GM03348 (cell line): ENCODE data around the gene TRIM63.

Source experiments
- DNase-seq: peaks from one replicate; pipeline ENCODE4 v3.0.0; 2012; ENCODE audit warnings: low spot score

TRIM63 gene

DNA sequence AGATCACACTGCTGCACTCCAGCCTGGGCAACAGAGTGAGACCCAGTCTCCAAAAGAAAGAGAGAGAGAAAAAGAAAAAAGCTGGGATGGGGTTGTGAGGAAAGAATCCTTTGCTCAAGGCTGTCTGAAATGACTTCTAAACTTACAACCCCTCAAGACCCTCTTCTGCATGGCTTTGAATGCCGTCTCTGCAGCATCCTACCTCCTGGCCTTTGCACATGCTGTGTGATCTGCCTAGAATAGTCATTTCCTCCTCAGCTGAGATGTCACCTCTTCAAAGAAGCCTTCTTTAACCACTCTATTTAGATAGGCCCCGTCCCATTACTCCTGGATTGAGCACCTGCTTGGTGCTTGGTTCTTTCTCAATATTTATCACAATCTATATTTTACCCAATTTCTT is 17.4 kb upstream of the TRIM63 start:
- no peak for DNase-seq

DNA sequence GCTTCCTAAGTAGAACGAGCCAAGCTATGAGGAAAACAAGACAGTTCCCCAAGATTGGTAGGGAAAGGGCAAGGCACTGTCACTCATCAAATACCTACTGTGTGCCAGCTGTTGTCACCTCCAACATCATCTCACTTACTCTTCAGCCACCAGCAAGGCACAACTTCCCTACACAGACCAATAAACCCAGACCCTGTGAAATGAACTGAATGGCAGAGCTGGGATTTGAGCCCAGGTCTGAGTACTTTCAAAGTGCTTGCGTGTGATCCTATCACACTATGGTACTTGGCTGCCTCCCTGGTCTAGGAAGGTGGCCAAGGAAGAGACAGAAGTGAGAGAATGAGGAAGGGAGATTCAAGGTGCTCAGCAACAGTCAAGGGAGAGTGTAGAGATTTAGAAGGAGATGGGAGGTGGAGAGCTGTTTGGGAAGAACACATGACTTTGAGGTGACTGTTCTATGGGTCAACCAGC is 16.7 kb upstream of the TRIM63 start:
- DNase-seq = no peak

DNA sequence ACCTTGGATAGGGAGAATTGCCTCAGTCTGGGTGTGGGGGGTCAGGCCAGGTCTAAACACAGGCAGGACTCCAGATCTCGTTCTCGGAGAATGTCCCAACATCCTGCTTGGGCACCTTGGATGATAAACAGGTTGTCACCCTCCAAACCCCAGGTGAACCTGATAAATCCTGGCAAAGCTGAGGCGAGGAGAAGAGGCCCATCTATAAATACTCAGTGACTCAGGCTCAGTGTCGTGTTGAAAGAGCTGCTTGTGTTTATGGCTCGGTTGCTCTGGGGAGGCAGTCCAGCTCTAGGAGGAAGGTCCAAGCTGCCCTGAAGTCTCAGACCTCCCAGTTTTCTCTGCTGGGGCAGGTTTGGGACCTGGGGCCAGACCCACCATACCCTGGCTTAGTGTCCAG is 15.8 kb upstream of the TRIM63 start:
- DNase-seq = peak; percentile 35

DNA sequence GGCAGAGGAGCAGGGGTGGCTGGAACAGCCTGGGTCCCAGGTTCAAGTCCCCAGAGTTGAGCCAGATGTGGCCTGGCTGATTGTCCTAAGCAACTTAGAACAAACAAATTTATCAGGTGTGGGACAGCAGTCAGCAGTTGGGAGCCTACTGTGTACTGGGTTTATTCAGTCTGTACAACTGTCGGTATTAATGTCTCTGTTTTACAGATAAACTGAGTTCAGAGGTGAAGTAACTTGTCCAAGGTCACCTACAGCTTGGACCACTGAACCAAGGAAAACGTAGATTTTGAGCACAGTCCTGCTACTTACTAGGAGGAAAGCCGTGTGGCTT is 14.6 kb upstream of the TRIM63 start:
- no peak for DNase-seq

DNA sequence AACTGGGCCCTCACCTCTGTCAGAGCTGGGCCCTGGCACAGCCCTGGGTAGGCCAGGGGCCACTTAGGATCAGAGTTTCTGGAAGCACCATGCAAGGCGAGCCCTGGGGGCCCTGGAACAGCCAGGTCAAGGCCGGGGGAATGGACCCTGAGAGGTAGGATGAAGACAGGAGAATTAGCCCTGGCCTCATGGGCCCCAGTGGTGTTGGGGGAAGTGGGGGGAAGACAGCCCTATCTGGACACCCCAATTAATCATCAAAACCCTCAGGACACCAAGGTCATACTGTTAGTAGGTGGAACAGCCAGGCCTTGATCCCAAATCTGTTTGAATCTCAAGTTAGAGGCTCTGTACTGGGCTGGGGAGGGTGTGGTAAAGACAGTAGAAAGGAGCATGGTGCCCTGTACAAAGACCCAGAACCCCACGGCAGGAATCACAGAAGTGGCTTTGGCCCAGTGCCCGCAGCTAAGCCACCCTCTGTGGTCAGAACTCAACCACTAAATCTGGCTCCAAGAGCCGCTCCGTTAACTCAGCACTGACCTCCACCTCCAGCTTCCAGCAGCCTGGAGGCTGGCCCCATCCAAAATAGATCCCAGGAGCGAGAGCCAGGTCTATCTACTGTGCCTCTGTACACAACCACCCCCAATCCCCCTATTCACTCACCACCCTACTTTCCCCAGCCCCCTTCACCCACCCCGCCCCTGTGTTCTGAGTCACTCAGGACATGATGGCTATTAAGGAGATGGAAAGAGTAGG is 14.0 kb upstream of the TRIM63 start:
- DNase-seq = no peak

DNA sequence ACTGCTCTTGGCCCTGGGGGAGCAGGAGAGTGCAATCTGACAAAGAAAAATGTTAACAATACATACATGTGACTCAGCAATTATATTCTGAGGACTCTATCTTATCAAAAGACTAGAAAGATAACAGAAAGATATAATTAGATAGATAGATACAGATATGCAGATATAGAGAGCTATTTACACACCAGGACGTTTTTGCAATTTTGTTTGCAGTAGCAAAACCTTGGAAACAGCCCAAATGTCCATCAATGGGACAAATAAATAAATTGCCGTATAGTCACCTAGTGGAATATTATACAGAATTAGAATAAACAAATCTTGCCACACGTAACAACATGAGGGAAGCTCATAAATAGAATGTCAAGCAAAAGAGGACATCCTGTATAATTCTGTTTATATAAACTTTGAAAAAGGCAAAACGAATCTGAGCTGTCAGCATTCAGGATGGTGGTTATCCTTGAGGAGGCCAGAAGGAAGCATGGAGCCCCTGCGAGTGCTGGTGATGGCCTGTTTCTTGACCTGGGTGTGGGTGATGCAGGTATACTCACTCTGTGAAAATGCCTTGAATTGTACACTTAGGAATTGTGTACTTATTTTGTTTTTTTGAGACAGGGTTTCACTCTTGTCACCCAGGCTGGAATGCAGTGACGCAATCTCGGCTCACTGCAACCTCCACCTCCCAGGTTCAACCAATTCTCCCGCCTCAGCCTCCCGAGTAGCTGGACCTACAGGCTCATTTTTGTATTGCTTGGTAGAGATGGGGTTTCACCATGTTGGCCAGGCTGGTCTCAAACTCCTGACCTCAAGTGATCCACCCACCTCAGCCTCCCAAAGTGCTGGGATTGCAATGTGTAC is 12.8 kb upstream of the TRIM63 start:
- no peak for DNase-seq

DNA sequence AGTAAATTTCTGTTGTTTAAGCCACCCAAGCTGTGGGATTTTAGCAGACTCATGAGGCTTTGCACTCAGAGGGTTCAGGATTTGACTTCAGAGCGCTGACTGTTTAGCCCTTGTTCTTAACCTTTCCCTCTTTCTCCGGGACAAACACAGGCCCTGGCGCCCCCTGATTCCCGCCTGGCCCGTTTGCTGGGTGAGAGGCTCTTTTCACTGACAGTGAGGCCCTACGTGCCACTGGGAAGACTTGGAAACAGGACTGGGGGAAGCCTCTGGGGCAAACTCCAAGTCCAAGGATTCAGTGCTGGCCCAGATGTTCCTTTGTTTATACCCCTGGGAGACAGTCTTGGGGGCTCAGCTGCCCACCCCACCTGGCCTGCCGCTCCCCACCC is 11.7 kb upstream of the TRIM63 start:
- no peak for DNase-seq

DNA sequence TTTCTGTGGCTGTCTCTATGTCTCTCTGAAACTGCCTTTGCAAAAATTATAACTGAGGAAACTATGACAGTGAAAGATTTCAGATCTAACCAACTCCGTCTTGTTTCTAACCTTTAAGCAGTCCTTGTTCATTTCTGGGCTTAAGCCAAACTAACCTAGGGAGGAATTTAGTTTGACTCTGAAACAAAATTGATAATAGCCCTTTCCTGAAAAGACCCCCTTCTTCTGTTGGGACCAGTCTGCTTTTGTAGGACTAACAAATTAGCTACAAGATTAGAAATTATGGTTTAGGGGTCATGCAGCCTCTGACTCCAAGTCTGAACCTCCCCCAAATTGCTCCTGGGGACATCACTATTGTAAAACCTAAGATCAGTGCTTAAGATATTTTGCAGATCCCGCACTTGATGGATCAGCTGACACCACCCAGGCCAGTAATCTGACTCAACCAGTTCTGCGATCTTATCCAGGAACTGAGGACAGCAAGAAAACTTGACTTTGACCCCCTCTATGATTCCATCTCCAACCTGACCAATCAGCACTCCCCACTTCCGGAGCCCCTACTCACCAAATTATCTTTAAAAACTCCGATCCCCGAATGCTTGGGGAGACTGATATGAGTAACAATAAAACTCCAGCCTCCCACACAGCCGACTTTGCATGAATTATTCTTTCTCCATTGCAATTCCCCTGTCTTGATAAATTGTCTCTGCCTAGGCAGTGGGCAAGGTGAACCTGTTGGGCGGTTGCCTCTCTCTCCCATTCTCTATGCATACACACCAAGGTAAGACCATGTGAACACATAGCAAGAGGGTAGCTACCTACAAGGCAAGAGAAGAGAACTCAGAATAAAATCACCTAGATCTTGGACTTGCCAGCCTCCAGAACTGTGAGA is 11.1 kb upstream of the TRIM63 start:
- no peak for DNase-seq

DNA sequence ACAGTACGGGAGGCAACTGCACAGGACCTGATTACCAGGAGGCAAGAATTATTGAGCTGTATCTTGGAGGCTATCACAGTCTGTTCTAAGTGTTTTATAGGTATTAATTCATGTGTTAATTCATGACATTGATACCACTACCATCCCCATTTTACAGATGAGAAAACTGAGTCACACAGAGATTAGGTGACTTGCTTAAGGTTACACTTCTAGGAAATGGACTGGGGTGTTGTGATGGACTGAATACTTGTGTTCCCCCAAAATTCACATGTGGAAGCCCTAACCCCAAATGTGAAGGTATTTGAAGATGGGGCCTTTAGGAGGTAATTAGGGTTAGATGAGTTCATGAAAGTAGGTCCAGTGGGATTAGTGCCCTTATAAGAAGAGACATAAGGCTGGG is 10.1 kb upstream of the TRIM63 start:
- DNase-seq = no peak

DNA sequence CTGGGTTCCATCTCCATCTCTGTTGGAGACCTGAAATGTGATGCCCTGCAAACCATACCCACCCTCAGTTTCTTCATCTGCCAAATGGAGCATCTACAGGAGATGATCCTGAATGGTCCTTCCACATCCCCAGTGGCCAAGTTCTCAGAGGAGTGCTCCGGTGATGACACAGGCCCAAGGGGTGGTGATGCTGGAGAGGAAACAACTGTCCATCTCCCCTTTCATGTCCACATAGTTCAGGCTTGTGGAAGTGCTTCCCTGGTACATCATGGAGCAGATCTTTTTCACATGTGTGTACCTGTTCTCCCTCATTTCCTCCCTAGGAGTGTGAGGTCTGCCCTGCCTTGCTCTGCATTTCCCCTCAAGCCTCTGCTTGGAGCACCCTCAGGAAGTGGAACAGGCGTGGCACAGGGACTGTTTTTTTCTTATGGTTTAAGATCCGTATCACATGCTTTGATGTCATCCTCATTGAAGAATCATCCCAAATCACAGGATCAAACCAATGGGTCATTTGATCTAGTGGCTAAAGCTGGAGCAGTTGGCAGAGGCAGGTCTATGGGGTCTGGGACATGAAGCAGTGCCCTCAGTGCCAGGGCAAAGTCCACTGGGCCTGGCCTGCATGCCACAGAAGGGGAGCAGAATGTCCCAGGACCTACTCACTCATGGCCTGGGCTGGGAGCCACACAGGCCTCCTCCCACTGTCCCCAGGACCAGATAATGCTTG is 8.2 kb upstream of the TRIM63 start:
- no peak for DNase-seq

DNA sequence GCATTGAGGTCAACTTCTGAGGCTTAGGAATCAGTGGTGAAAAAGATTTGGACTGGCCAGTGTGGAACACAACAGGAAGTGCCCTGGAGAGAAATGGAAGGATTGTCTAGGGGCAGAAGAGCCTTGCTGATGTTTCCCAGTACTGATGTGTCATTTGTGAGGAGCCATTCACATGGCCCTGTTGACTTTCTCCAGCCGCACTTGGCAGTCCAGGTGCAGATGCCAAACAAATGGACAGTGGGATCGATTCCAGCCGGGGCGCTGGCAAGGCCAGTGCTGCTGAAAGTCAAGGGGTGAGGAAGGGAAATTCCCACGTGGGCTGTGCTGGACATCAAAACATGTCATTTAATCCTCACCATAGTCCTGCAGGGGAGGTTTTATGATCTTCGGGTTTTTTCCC is 4.9 kb upstream of the TRIM63 start:
- no peak for DNase-seq

DNA sequence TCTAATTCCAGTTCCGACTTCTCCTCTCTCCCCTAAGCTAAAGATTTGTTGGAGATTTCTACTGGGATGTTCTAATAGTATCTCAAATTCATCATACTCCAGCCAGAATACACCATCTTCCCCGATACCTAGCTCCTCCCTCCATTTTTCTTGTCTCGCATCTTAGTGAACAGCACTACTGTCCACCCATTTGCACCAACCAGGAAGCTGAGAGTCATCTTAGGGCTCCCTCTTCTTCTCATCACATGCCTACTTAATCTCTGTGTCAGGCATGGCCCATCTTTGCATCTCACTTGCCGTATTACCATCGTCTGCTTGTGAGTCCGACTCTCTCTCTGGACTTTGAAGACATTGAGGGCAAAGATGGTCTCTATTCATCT is 3.5 kb upstream of the TRIM63 start:
- DNase-seq = no peak

DNA sequence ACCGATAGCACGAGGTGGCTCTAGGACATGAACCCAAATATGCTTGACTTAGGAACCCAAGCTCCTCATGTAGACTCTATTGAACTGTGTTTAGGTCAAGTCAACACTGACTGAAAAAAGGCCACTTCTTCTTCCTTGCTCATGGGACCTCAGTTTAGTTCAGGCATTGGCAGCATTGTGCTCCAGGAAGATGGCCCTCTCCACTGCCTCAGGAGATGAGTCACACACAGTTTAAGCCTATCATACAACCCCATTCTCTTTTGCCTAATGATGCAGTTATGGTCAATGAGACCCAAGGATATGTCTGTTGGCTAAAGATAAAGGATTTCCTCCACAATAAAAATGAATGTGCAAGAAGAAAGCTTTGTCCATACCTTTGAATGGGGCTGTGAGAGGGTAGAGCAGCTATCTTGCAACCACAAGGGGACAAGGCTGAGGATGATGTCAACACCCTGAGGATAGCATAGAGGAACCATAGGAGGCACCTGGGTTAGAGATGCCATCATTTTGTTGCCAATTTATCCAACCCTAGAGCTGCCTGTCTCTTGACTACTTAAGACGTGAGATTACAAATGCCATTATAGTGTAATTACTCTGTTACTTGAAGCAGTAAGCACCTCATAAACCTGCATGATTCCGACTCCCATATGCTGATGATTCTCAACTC is 3.0 kb upstream of the TRIM63 start:
- no peak for DNase-seq

DNA sequence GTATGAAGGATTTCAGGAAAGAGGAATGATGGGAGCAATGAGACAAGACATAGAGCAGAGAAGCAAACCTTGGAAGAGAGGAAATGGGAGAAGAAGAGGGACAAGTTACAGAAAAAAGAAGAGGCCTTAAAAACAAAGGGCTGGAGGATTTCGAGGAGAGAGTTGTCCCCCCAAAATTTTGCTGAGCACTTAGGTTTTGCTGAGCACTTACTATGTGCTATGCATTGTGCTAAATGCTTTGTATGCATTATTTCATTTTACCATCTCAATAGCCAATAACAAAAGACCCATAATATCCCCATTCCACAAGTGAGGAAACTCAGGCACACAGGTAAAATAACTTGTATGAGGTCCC is 2.5 kb upstream of the TRIM63 start:
- DNase-seq = no peak

DNA sequence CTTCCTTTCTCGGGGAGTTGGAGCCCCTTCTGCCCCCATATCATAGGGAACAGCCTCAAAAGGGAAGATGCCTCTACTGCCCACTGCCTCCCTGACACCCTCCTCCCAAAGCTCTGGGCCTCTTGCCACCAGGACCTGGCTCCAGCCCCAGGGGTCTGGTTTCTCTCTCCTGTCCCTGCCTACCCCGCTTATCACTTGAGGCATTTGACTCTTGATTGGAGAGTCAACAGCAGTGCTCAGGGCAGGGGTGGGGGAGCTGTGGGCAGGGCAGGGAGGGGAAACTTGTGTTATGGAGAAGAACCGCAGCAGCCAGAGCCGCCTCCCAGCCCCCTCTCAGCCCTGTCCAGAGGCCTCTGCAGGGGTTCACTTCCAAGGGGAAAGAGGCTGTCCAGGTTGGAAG is 573 bp downstream of the TRIM63 start:
- DNase-seq = no peak

DNA sequence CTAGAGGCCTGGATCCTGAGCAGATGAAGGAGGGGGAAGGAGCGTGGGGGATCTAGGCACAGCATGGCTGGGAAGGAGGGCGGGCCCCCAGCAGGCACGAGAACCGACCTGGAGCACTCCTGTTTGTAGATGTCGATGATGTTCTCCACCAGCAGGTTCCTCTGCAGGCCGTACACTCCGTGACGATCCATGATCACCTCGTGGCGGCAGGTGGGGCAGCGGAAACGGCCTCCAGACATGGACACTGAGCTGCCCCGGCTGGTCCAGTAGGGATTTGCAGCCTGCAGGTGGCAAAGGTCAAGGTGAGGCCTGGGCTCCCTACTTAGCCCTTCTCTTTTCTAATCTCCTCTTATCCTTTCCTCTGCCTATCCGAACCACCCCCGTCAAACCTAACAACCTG is 1.3 kb downstream of the TRIM63 start:
- no peak for DNase-seq

DNA sequence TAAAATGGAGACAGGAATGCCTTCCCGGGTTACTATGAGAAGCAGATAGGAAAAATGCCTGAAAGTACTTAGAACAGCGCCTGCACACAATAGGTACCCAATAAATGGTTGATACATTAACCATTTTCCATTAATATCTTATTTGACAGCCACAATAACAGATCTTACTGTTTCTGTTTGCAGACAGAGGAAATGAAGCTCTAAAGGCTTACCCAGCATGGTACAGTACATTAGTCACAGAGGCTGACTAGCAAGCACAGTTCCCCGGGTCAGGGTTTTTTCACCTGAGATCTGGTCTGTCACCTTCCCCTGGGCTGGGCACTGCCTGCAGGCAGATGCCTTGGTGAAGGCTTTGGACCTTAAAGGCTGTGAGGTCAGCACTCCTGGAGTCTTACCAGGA is 2.9 kb downstream of the TRIM63 start:
- no peak for DNase-seq

DNA sequence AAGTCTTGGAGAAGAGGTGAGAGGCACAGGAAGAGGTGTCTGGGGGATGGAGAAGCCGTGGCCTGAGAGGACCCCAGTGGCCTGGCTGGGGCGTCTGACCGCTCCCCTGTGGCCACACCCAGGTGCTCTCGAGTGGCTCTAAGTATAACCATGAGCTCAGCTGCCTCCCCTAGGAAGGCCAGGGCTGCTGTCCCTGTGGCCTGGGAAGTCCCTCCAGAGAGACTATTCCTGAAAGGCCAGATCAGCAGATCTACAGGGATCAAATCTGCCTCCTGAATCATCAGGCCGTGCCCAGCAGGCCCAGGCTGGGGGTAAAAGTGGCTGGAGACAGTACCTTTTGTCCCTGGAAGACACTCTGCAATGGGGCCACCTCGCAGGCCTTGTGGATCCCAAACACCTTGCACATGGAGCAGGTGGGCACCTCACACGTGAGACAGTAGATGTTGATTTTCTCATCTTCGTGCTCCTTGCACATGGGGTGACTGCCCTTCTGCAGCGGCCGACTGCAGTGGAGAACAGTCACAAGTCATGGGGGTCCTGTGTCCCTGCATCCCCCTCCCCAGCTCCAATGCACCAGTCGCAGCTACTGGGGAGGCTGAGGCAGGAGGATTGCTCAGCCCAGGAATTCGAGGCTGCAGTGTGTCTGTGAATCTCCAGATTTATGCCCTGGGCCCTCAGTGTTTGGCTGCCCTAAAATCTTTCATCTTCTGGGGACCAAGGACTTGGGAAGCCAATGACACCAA is 6.4 kb downstream of the TRIM63 start:
- no peak for DNase-seq

DNA sequence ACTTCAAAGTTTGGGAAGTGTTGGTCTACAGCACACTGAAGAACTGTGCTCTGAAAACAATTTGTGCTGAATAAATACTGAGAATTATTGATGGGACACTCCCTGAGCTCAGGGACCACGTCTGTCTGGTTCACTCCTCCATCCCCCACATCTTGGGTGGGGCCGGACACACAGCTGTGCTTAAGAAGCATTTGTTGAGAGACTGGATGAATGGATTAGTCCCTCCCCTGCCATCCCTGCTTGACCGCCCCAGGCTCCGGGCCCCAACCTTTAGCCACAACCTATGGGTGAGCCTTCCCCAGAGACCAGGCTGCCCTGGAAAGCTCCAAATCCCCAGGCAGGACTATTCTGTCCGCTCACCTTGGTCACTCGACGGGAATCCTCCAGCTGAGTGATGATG is 7.5 kb downstream of the TRIM63 start:
- no peak for DNase-seq

DNA sequence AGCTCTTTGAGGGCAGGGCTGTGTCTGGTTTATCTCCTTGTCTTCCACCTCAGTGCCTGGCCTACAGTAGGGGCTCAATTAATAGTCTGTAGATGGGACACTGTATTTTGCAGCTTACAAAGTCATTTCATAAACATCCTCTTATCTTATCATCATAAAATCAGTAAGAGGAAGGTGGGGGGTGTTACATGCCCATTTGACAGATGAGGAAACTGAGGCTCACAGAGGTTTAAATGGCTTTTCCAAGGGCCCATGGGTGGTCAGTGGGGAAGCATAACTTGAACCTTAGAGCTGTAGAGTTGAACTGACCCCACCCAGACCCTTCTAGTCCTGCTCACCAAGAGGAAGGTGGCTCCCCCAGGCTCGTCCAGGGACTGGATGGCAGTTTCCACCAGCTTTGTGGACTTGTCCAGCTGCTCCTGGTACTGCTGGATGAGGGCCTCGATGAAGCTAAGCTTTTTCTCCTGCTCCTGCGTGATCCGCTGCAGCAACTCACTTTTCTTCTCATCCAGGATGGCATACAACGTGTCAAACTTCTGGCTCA is 9.3 kb downstream of the TRIM63 start:
- no peak for DNase-seq

DNA sequence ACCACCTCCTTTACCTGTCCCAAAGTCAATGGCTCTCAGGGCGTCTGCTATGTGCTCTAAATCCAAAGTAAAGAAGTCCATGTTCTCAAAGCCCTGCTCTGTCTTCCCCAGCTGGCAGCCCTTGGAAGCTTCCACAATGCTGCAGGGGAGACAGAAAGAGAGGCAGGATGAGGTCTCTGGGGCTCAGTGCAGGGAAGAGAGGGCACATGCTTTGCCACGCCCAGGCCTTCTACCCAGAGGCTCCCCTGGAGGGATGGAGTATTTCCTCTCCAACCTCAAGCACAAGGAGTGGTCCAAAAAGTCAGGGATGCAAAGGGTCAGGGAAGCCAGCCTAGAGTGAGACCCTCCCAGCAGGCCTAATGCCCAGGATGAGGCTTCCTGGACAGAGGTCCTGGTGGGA is 10.2 kb downstream of the TRIM63 start:
- DNase-seq = no peak
